ENCODE data around the gene SPEF1.

GRCh38 chr20:3760655-3761348 lies 20.4 kb downstream of the SPEF1 start:
- TF ChIP-seq CTCF (CRISPR knock-in tag; IDR thresholded peaks at IDR 0.05) (no peak), TBP (CRISPR knock-in tag; IDR thresholded peaks at IDR 0.05) (no peak), POLR2A (IDR thresholded peaks at IDR 0.05; ENCODE audit: insufficient read depth in 1 of 2, low read depth in 2 of 2, low read length in 2 of 2) (no peak), CREB1 (IDR thresholded peaks at IDR 0.05) (no peak), CREB1 (CRISPR knock-in tag; IDR thresholded peaks at IDR 0.05) (no peak), SAP130 (CRISPR knock-in tag; IDR thresholded peaks at IDR 0.05; ENCODE audit: low read depth) (no peak), MYC (CRISPR knock-in tag; IDR thresholded peaks at IDR 0.05; ENCODE audit: borderline replicate concordance) (no peak), SRSF9 (IDR thresholded peaks at IDR 0.05; ENCODE audit: borderline replicate concordance, insufficient read depth, low read depth, low read length, poor library complexity, severe bottlenecking) (no peak)
